ENCODE data around the gene PLA2G4A.
"Not testable (repeated sequence)": the region's sequence is repeated elsewhere in the genome, so short reads cannot be mapped to it uniquely, and the experiment has no call there.

- TF ChIP-seq CTCF (IDR thresholded peaks at IDR 0.05); EZH2 (IDR thresholded peaks at IDR 0.05; ENCODE audit: borderline replicate concordance, insufficient read depth, low read depth, low read length, poor library complexity, severe bottlenecking): not testable (repeated sequence)
These were observed 94.1 kb downstream of the PLA2G4A start for GRCh38 chr1:186922814-186923213.

Data from B cell (primary cell).